ENCODE data around the gene SCN5A. TPM values are rescaled to one million over a fixed set of nuclear protein-coding genes. Genes with fewer than 3 reads are reported as not detected.

SCN5A gene
- total and polyA plus RNA-seq, 12 donors = 0.04 to 2.1 (median 0.33) TPM; not detected in 2

DNA sequence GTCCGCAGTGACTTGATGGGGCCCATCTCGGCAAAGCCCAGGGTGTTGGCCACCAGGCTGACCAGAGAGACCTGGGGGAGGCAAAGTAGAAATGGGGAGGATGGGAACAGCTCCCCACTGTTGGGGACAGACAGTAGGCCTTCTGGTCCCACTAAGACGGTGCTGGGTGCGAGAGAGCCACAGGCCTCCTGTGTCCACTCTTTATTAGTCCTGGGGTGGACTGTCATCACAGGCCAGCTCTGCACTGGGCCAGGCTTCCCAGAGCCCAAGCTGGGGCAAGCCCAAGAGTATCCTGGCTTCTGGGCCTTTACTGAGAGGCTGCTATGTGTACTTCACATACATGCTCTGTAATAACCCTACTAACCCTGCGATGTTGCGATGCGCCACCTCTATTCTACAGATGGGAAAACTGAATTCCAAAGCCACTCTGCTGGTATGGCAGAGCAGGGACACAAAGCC lies 87.0 kb downstream of the SCN5A start:
- TF ChIP-seq, protein P1, sequence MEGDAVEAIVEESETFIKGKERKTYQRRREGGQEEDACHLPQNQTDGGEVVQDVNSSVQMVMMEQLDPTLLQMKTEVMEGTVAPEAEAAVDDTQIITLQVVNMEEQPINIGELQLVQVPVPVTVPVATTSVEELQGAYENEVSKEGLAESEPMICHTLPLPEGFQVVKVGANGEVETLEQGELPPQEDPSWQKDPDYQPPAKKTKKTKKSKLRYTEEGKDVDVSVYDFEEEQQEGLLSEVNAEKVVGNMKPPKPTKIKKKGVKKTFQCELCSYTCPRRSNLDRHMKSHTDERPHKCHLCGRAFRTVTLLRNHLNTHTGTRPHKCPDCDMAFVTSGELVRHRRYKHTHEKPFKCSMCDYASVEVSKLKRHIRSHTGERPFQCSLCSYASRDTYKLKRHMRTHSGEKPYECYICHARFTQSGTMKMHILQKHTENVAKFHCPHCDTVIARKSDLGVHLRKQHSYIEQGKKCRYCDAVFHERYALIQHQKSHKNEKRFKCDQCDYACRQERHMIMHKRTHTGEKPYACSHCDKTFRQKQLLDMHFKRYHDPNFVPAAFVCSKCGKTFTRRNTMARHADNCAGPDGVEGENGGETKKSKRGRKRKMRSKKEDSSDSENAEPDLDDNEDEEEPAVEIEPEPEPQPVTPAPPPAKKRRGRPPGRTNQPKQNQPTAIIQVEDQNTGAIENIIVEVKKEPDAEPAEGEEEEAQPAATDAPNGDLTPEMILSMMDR (IDR thresholded peaks at IDR 0.05) = no peak
- no peak for TF ChIP-seq POLR2A (IDR thresholded peaks at IDR 0.05)

DNA sequence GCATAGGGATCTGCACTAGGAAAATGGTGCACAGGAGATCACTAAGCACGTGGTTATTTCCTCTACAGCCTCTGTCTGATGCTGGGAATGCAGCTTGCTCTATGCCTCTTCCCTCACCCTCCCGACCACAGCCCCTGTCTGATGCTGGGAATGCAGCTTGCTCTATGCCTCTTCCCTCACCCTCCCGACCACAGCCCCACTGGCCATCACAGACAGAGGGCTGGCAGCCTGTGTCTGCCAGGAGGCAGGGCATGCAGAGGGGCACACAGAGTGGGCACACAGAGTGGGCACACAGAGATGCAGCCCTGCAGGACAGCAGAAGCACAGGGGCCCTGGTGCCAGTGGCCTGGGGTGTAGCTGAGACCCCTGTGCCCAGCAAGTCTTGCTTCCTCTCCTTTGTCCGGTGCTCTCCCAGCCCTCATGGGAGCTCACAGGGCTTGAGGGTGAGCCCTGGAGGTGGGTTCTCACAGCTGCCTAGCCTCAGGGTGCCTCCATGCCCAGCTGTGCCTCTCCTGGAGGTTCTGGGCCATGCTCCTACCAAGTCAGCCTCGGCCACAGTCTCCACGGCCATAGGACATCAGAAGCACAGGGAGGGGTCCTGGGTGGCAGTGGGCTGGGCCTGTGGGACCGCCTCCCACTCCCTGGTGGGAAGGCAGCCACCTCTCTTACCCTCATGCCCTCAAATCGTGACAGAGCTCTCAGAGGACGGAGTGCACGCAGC lies 87.6 kb downstream of the SCN5A start:
- Histone ChIP-seq H3K4me3 (no peak overlapping the region), H3K4me1 (replicated peaks in 1 of 2) (no peaks in the 10 kb centered on the region), H3K9me3 (replicated peaks in 1 of 3) (no peaks in the 10 kb centered on the region), H3K27ac (no peak overlapping the region), H3K36me3 (replicated peaks in 1 of 2) (no peaks in the 10 kb centered on the region), H3K27me3 (no peaks in the 10 kb centered on the region)
- DNase-seq = peak in 1 of 7 donors; percentile 9
- intact Hi-C loops (cut with DNase I) = no loop called here
- WGBS, 4 donors = 67 to 82% (median 79%) methylated on average over 9 to 10 of the region's 10 CpGs
- TF ChIP-seq, protein P1 (IDR thresholded peaks at IDR 0.05) = no peak
- TF ChIP-seq POLR2A (IDR thresholded peaks at IDR 0.05) = no peak

More for the DNA sequence above, 87.0 kb downstream of the SCN5A start:
- 96 to 99% (median 97%) methylated on average over 4 to 7 of the region's 7 CpGs for WGBS, 4 donors
- Histone ChIP-seq H3K27me3 (no peaks in the 10 kb centered on the region), H3K36me3 (replicated peaks in 1 of 2) (no peaks in the 10 kb centered on the region), H3K4me3 (no peak overlapping the region), H3K27ac (no peak overlapping the region), H3K9me3 (replicated peaks in 1 of 3) (no peaks in the 10 kb centered on the region), H3K4me1 (replicated peaks in 1 of 2) (no peaks in the 10 kb centered on the region)
- peak in 1 of 7 donors; percentile 4 for DNase-seq
- intact Hi-C loops (cut with DNase I) = no loop called here

DNA sequence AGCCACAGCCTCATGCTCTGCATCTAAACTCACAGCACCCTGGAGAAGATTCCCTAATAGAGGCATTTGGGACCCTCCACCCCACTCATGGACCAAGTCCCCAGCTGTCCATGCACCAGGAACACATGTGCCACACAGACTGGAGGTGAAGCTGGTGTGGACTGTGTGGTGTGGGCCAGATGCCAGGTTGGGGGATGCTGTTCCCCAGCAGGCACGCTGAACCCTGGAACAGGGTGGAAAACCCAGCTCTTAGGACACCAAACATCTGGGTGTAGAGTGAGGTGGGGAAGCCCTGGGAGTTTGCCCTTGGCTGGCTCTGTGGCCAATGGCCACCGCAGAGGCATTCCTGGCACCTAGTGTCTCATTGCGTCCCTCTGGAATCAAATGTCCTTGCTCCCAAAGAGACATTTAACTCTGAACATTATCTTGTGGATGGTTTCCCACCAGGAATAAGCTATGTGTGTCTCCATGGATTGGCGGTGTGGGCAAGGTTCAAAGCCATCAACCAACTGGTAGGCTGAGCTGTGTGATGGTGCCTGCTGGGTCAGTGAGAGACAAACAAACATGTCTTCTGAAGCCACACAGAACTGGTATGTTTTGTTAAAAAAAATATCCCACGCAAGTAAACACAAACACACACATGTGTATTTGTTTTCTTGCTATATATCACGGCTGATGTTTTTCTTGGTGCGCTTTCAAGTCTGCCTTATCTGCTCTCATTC lies 88.3 kb downstream of the SCN5A start:
- H3K27ac ChIP-seq = no peak overlapping the region
- no peak for TF ChIP-seq POLR2A (IDR thresholded peaks at IDR 0.05)
- H3K27me3 ChIP-seq = no peaks in the 10 kb centered on the region
- no peaks in the 10 kb centered on the region for H3K9me3 ChIP-seq (replicated peaks in 1 of 3)
- intact Hi-C loops (cut with DNase I) = no loop called here
- H3K4me1 ChIP-seq (replicated peaks in 1 of 2) = no peaks in the 10 kb centered on the region
- H3K4me3 ChIP-seq = no peak overlapping the region
- DNase-seq = peak in 2 of 7 donors; percentile 2 to 7
- H3K36me3 ChIP-seq (replicated peaks in 1 of 2) = no peaks in the 10 kb centered on the region
- 79 to 94% (median 84%) methylated on average over 6 to 7 of the region's 7 CpGs for WGBS, 4 donors

DNA sequence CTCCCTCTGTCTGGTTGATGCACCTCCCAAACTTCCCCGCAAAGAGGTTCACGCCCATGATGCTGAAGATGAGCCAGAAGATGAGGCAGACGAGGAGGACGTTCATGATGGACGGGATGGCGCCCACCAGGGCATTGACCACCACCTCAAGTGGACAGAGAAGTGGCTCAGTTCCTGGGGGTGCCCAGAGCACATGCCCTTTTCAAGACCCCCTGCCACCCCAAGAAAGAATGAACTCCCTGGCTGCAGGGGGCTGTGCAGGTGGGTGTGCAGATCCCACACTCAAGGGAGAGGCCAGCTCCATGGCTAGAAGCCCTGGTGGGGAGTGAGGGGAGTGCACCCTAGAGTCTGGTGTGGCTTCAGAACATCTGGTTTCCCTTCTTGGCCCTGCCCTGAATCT lies 89.2 kb downstream of the SCN5A start:
- 91 to 97% (median 92%) methylated on average over 6 of the region's 6 CpGs; no CpG with 5 or more reads in 1 of the 4 donors for WGBS, 4 donors
- intact Hi-C loops (cut with DNase I) = no loop called here
- TF ChIP-seq POLR2A (IDR thresholded peaks at IDR 0.05) = no peak
- TF ChIP-seq, protein P1 (IDR thresholded peaks at IDR 0.05) = no peak
- Histone ChIP-seq H3K27ac (no peak overlapping the region), H3K9me3 (replicated peaks in 1 of 3) (no peaks in the 10 kb centered on the region), H3K4me1 (replicated peaks in 1 of 2) (no peaks in the 10 kb centered on the region), H3K36me3 (replicated peaks in 1 of 2) (no peaks in the 10 kb centered on the region), H3K4me3 (no peak overlapping the region), H3K27me3 (no peaks in the 10 kb centered on the region)
- peak in 1 of 7 donors; percentile 11 for DNase-seq
